Stimulated activated naive CD8-positive, alpha-beta T cell treated with anti-CD3 and anti-CD28 coated beads, Interleukin-15, amount 100 ng/mL, for 72 hours (primary cell): ENCODE measurements around the gene NEO1.

Source experiments
- ATAC-seq: fragments of 150-1000 bp; cut with Tn5 transposase; 2 replicates; pipeline ENCODE4 v1.10.0; 2021; ENCODE audit warnings: mild to moderate bottlenecking, moderate library complexity
- DNase-seq, 2 donors: peaks; one replicate each; pipeline ENCODE4 v3.0.0; 2021 to 2022
- H3K27ac Mint-ChIP-seq, 2 donors: one replicate each; pipeline ENCODE4 v1.8.0; 2022; ENCODE audit warnings: mild to moderate bottlenecking in 2 of 2, mixed read lengths in 2 of 2, moderate library complexity in 2 of 2
- H3K27me3 Mint-ChIP-seq: one replicate; pipeline ENCODE4 v1.8.0; 2022; ENCODE audit warnings: mixed read lengths
- H3K4me1 Mint-ChIP-seq: one replicate; pipeline ENCODE4 v1.8.0; 2022; ENCODE audit warnings: mild to moderate bottlenecking, mixed read lengths
- H3K4me3 Mint-ChIP-seq, 2 donors: one replicate each; pipeline ENCODE4 v1.8.0; 2022; ENCODE audit warnings: mild to moderate bottlenecking in 2 of 2, mixed read lengths in 2 of 2, moderate library complexity in 1 of 2
- H3K9me3 Mint-ChIP-seq, 2 donors: one replicate each; pipeline ENCODE4 v1.8.0; 2022; ENCODE audit warnings: mixed read lengths in 2 of 2

NEO1 gene

GRCh38 chr15:73023071-73023470 lies 29.2 kb upstream of the NEO1 start:
- ATAC-seq (no peak), DNase-seq (no peak)
- H3K4me1 Mint-ChIP-seq = no peaks in the 10 kb centered on the region
- H3K9me3 Mint-ChIP-seq = no peaks in the 10 kb centered on the region
- H3K27me3 Mint-ChIP-seq = peaks cover 54% of the 10 kb centered on the region
- H3K27ac Mint-ChIP-seq = no peak overlapping the region
- no peak overlapping the region for H3K4me3 Mint-ChIP-seq

GRCh38 chr15:73024168-73024567 lies 28.1 kb upstream of the NEO1 start:
- H3K27me3 Mint-ChIP-seq = peaks cover 58% of the 10 kb centered on the region
- H3K9me3 Mint-ChIP-seq = no peaks in the 10 kb centered on the region
- H3K27ac Mint-ChIP-seq = no peak overlapping the region
- DNase-seq (no peak), ATAC-seq (no peak)
- H3K4me1 Mint-ChIP-seq = no peaks in the 10 kb centered on the region
- no peak overlapping the region for H3K4me3 Mint-ChIP-seq

- DNase-seq = no peak
- H3K27ac Mint-ChIP-seq = no peak overlapping the region
- no peak overlapping the region for H3K4me3 Mint-ChIP-seq
- no peaks in the 10 kb centered on the region for H3K4me1 Mint-ChIP-seq
- no peak for ATAC-seq
- peaks cover 34% of the 10 kb centered on the region for H3K27me3 Mint-ChIP-seq
- H3K9me3 Mint-ChIP-seq = no peaks in the 10 kb centered on the region
These were observed 25.7 kb upstream of the NEO1 start for GRCh38 chr15:73026511-73027054.

- H3K27me3 Mint-ChIP-seq = peaks cover 30% of the 10 kb centered on the region
- ATAC-seq (no peak), DNase-seq (no peak)
- H3K4me3 Mint-ChIP-seq = no peak overlapping the region
- H3K27ac Mint-ChIP-seq = no peak overlapping the region
- H3K9me3 Mint-ChIP-seq = no peaks in the 10 kb centered on the region
- H3K4me1 Mint-ChIP-seq = no peaks in the 10 kb centered on the region
These were observed 24.2 kb upstream of the NEO1 start for GRCh38 chr15:73028031-73028430.

GRCh38 chr15:73028831-73029451 lies 23.3 kb upstream of the NEO1 start:
- no peaks in the 10 kb centered on the region for H3K9me3 Mint-ChIP-seq
- H3K27ac Mint-ChIP-seq = no peak overlapping the region
- ATAC-seq (no peak), DNase-seq (no peak)
- H3K4me1 Mint-ChIP-seq = no peaks in the 10 kb centered on the region
- H3K4me3 Mint-ChIP-seq = no peak overlapping the region
- H3K27me3 Mint-ChIP-seq = peaks cover 29% of the 10 kb centered on the region

GRCh38 chr15:73030122-73030679 lies 22.1 kb upstream of the NEO1 start:
- H3K4me1 Mint-ChIP-seq = no peaks in the 10 kb centered on the region
- no peaks in the 10 kb centered on the region for H3K9me3 Mint-ChIP-seq
- no peak overlapping the region for H3K27ac Mint-ChIP-seq
- DNase-seq (no peak), ATAC-seq (no peak)
- H3K27me3 Mint-ChIP-seq = peaks cover 29% of the 10 kb centered on the region
- no peak overlapping the region for H3K4me3 Mint-ChIP-seq

GRCh38 chr15:73031648-73032047 lies 20.6 kb upstream of the NEO1 start:
- H3K27ac Mint-ChIP-seq = no peak overlapping the region
- no peak for DNase-seq
- H3K27me3 Mint-ChIP-seq = peaks cover 24% of the 10 kb centered on the region
- H3K9me3 Mint-ChIP-seq = no peaks in the 10 kb centered on the region
- no peaks in the 10 kb centered on the region for H3K4me1 Mint-ChIP-seq
- no peak for ATAC-seq
- H3K4me3 Mint-ChIP-seq = no peak overlapping the region

GRCh38 chr15:73033611-73034010 lies 18.7 kb upstream of the NEO1 start:
- H3K9me3 Mint-ChIP-seq = no peaks in the 10 kb centered on the region
- DNase-seq (no peak), ATAC-seq (no peak)
- H3K4me1 Mint-ChIP-seq = no peaks in the 10 kb centered on the region
- no peak overlapping the region for H3K27ac Mint-ChIP-seq
- H3K4me3 Mint-ChIP-seq = no peak overlapping the region
- peaks cover 10% of the 10 kb centered on the region for H3K27me3 Mint-ChIP-seq

- no peak for ATAC-seq
These were observed 18.0 kb upstream of the NEO1 start for GRCh38 chr15:73034221-73034620.

GRCh38 chr15:73035221-73035620 lies 17.0 kb upstream of the NEO1 start:
- Mint-ChIP-seq H3K9me3 (no peaks in the 10 kb centered on the region), H3K27me3 (peaks cover 10% of the 10 kb centered on the region), H3K4me1 (no peaks in the 10 kb centered on the region), H3K4me3 (no peak overlapping the region), H3K27ac (no peak overlapping the region)
- DNase-seq (no peak), ATAC-seq (no peak)

More at GRCh38 chr15:73034221-73034620, 18.0 kb upstream of the NEO1 start:
- Mint-ChIP-seq H3K4me3 (no peak overlapping the region), H3K9me3 (no peaks in the 10 kb centered on the region), H3K27ac (no peak overlapping the region), H3K27me3 (peaks cover 10% of the 10 kb centered on the region), H3K4me1 (no peaks in the 10 kb centered on the region)
- no peak for DNase-seq

GRCh38 chr15:73038220-73038619 lies 14.0 kb upstream of the NEO1 start:
- no peak overlapping the region for H3K27ac Mint-ChIP-seq
- ATAC-seq (no peak), DNase-seq (no peak)
- no peaks in the 10 kb centered on the region for H3K27me3 Mint-ChIP-seq
- H3K4me3 Mint-ChIP-seq = no peak overlapping the region
- H3K4me1 Mint-ChIP-seq = no peaks in the 10 kb centered on the region
- no peaks in the 10 kb centered on the region for H3K9me3 Mint-ChIP-seq

- Mint-ChIP-seq H3K9me3 (no peaks in the 10 kb centered on the region), H3K4me3 (no peak overlapping the region), H3K27ac (no peak overlapping the region), H3K4me1 (no peaks in the 10 kb centered on the region), H3K27me3 (peaks cover 14% of the 10 kb centered on the region)
- DNase-seq (no peak), ATAC-seq (no peak)
These were observed 6.2 kb upstream of the NEO1 start for GRCh38 chr15:73046073-73046472.

- Mint-ChIP-seq H3K9me3 (no peaks in the 10 kb centered on the region), H3K4me3 (no peak overlapping the region), H3K27ac (no peak overlapping the region), H3K27me3 (peaks cover 15% of the 10 kb centered on the region), H3K4me1 (peaks cover 1% of the 10 kb centered on the region)
- ATAC-seq = no peak
- no peak for DNase-seq
These were observed 4.4 kb upstream of the NEO1 start for GRCh38 chr15:73047882-73048281.

- H3K9me3 Mint-ChIP-seq = no peaks in the 10 kb centered on the region
- no peak overlapping the region for H3K4me3 Mint-ChIP-seq
- H3K27ac Mint-ChIP-seq = no peak overlapping the region
- H3K27me3 Mint-ChIP-seq = peaks cover 21% of the 10 kb centered on the region
- peaks cover 6% of the 10 kb centered on the region for H3K4me1 Mint-ChIP-seq
- DNase-seq (no peak), ATAC-seq (no peak)
These were observed 3.5 kb upstream of the NEO1 start for GRCh38 chr15:73048624-73049295.

GRCh38 chr15:73049564-73050215 lies 2.6 kb upstream of the NEO1 start:
- Mint-ChIP-seq H3K27me3 (peaks cover 21% of the 10 kb centered on the region), H3K9me3 (no peaks in the 10 kb centered on the region), H3K4me1 (peaks cover 6% of the 10 kb centered on the region), H3K27ac (no peak overlapping the region), H3K4me3 (no peak overlapping the region)
- DNase-seq (no peak), ATAC-seq (no peak)
